ENCODE data around the gene NKX6-2. TPM values are rescaled to one million over a fixed set of nuclear protein-coding genes. Genes with fewer than 3 reads are reported as not detected.

NKX6-2 gene
- total RNA-seq, 2 experiments from 2014 or later, result not detected

DNA sequence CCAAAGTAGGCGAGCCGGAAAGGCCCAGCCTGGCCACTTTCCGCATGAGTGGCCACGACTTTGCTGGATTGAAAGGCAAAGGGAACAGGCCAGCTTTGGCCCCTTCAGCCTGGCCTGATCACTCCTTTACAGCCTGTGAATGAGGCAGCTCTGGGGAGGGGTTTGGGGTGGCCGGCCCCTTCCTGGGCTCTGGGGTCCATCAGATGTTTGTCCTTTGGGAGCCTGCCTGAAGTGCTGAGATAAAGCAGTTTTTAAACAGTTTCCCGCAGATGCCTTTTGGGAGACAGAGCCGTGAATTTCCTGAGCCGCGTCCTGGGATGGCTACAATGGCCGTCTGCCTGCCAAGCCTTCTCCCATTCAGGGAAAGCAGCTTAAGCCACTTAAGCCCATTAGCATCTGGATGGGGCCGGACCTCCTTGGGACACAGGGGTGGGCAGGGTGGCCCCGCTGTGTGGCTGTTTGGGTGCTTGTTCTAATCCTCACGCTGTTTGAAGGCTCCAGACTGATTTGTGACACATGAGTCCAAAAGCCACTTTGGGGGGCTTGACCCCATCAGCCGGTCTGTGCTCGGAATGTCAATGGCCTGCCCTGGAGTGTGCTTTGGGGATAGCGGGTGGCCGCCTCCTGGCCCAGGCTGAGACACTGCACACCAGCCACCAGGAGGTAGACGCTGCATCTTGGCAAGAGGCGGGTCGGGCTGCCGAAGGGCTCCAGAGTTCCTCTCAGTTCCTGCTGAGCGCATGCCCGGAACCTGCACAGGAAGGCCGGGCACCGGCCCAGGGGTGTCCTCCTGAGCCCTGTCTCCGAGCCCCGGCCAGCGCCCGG is 38.9 kb downstream of the NKX6-2 start:
- intact Hi-C loops (cut with micrococcal nuclease), result no loop called here
- POLR2A ChIA-PET, result no interaction called here
- H3K27me3 Mint-ChIP-seq, result no peaks in the 10 kb centered on the region
- H3K9me3 Mint-ChIP-seq, result no peaks in the 10 kb centered on the region
- peaks cover 3% of the 10 kb centered on the region for H3K36me3 Mint-ChIP-seq (ENCODE audit: low read depth)
- DNase-seq (no peak), ATAC-seq (no peak)
- H3K27ac Mint-ChIP-seq, result no peak overlapping the region
- no peaks in the 10 kb centered on the region for H3K4me1 Mint-ChIP-seq (ENCODE audit: low read depth)
- TF ChIP-seq CTCF (IDR thresholded peaks at IDR 0.05), result no peak
- H3K4me3 Mint-ChIP-seq, result no peak overlapping the region
- CTCF ChIA-PET, result no interaction called here

GRCh38 chr10:132746386-132746785 is 39.6 kb downstream of the NKX6-2 start:
- ChIA-PET CTCF (no interaction called here), POLR2A (no interaction called here)
- Mint-ChIP-seq H3K4me1 (ENCODE audit: low read depth) (no peaks in the 10 kb centered on the region), H3K36me3 (ENCODE audit: low read depth) (peaks cover 3% of the 10 kb centered on the region), H3K27me3 (no peaks in the 10 kb centered on the region), H3K4me3 (no peak overlapping the region), H3K27ac (no peak overlapping the region), H3K9me3 (no peaks in the 10 kb centered on the region)
- DNase-seq, result no peak
- ATAC-seq, result no peak
- intact Hi-C loops (cut with micrococcal nuclease), result no loop called here
- no peak for TF ChIP-seq CTCF (IDR thresholded peaks at IDR 0.05)

DNA sequence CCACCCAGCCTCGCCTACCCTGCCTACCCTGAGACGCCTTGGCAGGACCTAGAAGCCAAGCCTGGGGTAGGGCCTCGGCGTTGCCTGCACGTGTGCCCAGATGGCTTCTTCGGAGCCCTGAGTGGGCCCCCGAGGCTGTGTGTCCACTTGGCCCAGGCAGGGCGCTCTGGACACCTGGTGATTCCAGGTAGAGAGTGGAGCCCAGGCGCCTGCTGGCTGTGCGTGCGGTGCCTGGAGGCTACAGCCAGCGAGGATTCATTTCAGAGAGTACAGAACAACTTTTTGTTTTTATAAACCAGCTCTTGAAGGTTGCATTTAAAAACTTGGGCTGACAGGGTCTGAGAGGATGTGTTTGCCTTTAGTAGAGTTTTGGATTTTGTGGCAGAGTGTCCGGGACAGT is 40.0 kb downstream of the NKX6-2 start:
- CTCF ChIA-PET, result no interaction called here
- TF ChIP-seq CTCF (IDR thresholded peaks at IDR 0.05), result no peak
- no peaks in the 10 kb centered on the region for H3K4me1 Mint-ChIP-seq (ENCODE audit: low read depth)
- H3K27ac Mint-ChIP-seq, result no peak overlapping the region
- DNase-seq, result no peak
- H3K4me3 Mint-ChIP-seq, result no peak overlapping the region
- ATAC-seq, result no peak
- peaks cover 3% of the 10 kb centered on the region for H3K36me3 Mint-ChIP-seq (ENCODE audit: low read depth)
- H3K27me3 Mint-ChIP-seq, result no peaks in the 10 kb centered on the region
- no peaks in the 10 kb centered on the region for H3K9me3 Mint-ChIP-seq
- intact Hi-C loops (cut with micrococcal nuclease), result no loop called here
- POLR2A ChIA-PET, result no interaction called here

DNA sequence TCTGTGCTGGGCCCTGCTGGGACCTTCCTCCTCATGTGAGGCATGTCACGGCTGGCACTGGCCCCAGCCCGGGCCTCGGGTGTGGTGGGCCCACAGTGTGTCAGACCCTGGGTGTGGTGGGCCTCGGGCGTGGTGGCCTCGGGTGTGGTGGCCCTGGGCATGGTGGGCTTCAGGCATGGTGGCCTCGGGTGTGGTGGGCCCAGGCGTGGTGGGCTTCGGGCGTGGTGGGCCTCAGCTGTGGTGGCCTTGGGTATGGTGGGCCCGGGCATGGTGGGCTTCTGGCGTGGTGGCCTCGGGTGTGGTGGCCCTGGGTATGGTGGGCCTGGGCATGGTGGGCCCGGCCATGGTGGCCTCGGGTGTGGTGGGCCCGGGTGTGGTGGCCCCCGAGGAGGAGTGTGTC is 40.4 kb downstream of the NKX6-2 start:
- intact Hi-C loops (cut with micrococcal nuclease), result no loop called here
- no peaks in the 10 kb centered on the region for H3K9me3 Mint-ChIP-seq
- ChIA-PET POLR2A (no interaction called here), CTCF (no interaction called here)
- ATAC-seq (no peak), DNase-seq (no peak)
- H3K27ac Mint-ChIP-seq, result no peak overlapping the region
- no peak for TF ChIP-seq CTCF (IDR thresholded peaks at IDR 0.05)
- peaks cover 3% of the 10 kb centered on the region for H3K36me3 Mint-ChIP-seq (ENCODE audit: low read depth)
- H3K27me3 Mint-ChIP-seq, result no peaks in the 10 kb centered on the region
- no peaks in the 10 kb centered on the region for H3K4me1 Mint-ChIP-seq (ENCODE audit: low read depth)
- no peak overlapping the region for H3K4me3 Mint-ChIP-seq

DNA sequence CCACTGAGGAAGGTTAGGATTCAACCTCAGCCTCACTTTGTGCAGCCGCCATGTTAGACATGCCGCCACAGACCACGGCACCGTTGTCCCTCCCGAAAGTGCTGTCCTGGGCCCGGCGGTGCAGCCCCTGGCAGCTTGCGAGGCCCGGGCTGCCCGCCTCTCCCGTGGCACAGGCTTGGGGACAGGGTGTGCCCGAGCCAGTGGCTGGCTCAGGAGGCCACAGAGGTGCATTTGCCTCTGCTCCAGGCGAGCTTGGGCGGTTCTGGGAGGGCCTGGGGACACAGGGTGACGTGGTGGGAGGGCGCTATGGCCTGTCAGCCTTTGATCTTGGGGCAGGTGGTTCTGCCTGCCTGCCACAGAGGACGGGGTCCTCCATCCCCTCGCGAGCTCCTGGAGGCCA is 41.1 kb downstream of the NKX6-2 start:
- ATAC-seq, result no peak
- intact Hi-C loops (cut with micrococcal nuclease), result no loop called here
- CTCF ChIA-PET, result no interaction called here

More for the DNA sequence above, 41.1 kb downstream of the NKX6-2 start:
- Mint-ChIP-seq H3K4me1 (ENCODE audit: low read depth) (no peaks in the 10 kb centered on the region), H3K9me3 (no peaks in the 10 kb centered on the region), H3K27ac (no peak overlapping the region), H3K4me3 (no peak overlapping the region), H3K27me3 (no peaks in the 10 kb centered on the region), H3K36me3 (ENCODE audit: low read depth) (no peaks in the 10 kb centered on the region)
- POLR2A ChIA-PET, result no interaction called here
- DNase-seq, result no peak
- TF ChIP-seq CTCF (IDR thresholded peaks at IDR 0.05), result no peak

All from activated CD8-positive, alpha-beta T cell treated with anti-CD3 and anti-CD28 coated beads for 36 hours (primary cell).